ENCODE measurements around the gene CEP41. TPM values are rescaled to one million over a fixed set of nuclear protein-coding genes. Genes with fewer than 3 reads are reported as not detected.

The CEP41 gene
- total RNA-seq, 4 donors from 2014 or later, result 4.4 to 9.6 (median 5.3) TPM

DNA sequence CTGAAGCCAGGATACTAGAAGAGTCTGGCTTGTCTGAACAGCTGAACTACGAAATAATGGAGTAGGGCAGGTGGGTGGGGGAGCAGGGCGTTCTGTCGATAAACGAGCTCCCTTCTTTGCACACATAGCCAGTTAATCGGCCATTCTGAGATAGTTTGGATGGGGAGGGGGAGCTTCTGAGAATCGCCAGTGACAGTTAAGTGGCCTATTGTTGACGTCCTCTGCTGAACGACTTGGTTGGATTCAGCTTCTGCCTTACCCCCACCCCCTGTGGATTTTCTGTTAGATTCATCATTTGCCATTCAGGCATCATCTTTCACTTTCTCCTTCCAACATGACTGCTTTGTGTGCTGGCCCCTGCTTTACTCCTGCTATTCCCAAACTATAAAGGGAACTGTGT, 95.7 kb downstream of the CEP41 start:
- H3K4me3 ChIP-seq, result peak overlapping the region in 2 of 4 donors; percentile 5 to 8
- H3K4me1 ChIP-seq, result no peaks in the 10 kb centered on the region
- H3K36me3 ChIP-seq, result no peaks in the 10 kb centered on the region
- H3K27me3 ChIP-seq, result no peaks in the 10 kb centered on the region
- WGBS, 2 donors, result 37 to 41% methylated on average over 8 of the region's 8 CpGs
- H3K9me3 ChIP-seq, result no peaks in the 10 kb centered on the region
- no peak for DNase-seq (ENCODE audit: low spot score in 2 of 2)
- no peak overlapping the region for H3K27ac ChIP-seq
- TF ChIP-seq EP300 (IDR thresholded peaks at IDR 0.05) (no peak), POLR2A (IDR thresholded peaks at IDR 0.05) (no peak)
- TF ChIP-seq, protein P1, sequence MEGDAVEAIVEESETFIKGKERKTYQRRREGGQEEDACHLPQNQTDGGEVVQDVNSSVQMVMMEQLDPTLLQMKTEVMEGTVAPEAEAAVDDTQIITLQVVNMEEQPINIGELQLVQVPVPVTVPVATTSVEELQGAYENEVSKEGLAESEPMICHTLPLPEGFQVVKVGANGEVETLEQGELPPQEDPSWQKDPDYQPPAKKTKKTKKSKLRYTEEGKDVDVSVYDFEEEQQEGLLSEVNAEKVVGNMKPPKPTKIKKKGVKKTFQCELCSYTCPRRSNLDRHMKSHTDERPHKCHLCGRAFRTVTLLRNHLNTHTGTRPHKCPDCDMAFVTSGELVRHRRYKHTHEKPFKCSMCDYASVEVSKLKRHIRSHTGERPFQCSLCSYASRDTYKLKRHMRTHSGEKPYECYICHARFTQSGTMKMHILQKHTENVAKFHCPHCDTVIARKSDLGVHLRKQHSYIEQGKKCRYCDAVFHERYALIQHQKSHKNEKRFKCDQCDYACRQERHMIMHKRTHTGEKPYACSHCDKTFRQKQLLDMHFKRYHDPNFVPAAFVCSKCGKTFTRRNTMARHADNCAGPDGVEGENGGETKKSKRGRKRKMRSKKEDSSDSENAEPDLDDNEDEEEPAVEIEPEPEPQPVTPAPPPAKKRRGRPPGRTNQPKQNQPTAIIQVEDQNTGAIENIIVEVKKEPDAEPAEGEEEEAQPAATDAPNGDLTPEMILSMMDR (IDR thresholded peaks at IDR 0.05), result no peak

DNA sequence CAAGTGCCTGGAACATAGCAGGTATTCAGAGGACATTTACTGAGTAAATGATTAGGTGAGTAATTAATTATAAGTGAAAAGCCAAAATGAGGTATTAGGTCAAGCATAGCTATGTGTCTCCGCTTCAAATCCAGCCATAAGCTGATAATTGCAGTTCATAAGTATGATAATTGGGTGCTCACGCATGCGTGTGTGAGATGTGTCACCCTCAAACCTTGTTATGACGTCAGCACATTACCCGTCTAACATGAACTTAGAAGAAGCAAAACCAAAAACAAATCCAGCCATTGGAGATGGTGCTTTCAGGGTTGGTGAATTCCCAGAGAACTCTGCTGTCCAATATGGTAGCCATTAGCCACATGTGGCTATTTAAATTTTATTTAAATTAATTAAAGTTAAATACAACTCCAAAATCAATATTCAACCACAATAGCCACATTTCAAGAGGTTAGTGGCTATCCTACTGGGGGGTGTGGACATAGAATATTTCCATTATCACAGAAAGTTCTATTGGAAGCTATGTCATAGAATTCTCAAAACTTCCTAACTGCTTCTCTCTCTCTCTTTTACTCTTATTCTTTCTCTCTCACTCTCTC, 96.4 kb downstream of the CEP41 start, which contains the start of gene CPA5:
Gene CPA5, plus strand, starts transcription at position 546 of the 596 bp plus-strand sequence. CDS start 1,670 bp downstream, outside the sequence.
- WGBS, 2 donors, result 90 to 95% methylated on average over 5 of the region's 5 CpGs
- Histone ChIP-seq H3K36me3 (no peaks in the 10 kb centered on the region), H3K27ac (no peak within 1 kb of the TSS), H3K27me3 (no peaks in the 10 kb centered on the region), H3K4me3 (peak within 1 kb of the TSS in 2 of 4 donors; percentile 5 to 8), H3K9me3 (no peaks in the 10 kb centered on the region), H3K4me1 (no peaks in the 10 kb centered on the region)
- TF ChIP-seq EP300 (IDR thresholded peaks at IDR 0.05) (no peak), POLR2A (IDR thresholded peaks at IDR 0.05) (no peak)
- TF ChIP-seq, protein P1 (IDR thresholded peaks at IDR 0.05), result no peak
- DNase-seq (ENCODE audit: low spot score in 2 of 2), result no peak

Small RNAs within 50 kb of the gene (small RNA-seq; reads per million reads assigned to genes)
- gene RF02148 (not detected), gene RF02149 (not detected), gene RF02150 (not detected)

Other genes starting within 250 kb of the CEP41 start
- gene TMEM209, start 235.6 kb downstream of the CEP41 start, total RNA-seq, result 10 to 100 TPM in 2 of 4 donors, 1 to 10 TPM in 2; 9.6 to 17.3 (median 12.5) TPM
- not detected for gene SSMEM1, start 233.2 kb downstream of the CEP41 start, total RNA-seq
- 1 to 10 TPM in 2 of 4 donors, not detected in 2; 1.5 to 2.2 TPM for gene CPA2, start 174.2 kb downstream of the CEP41 start, total RNA-seq
- 1 to 10 TPM in 1 of 4 donors, not detected in 3; 5.4 TPM for gene CPA4, start 147.9 kb downstream of the CEP41 start, total RNA-seq
- not detected for gene CPA5, start 96.2 kb downstream of the CEP41 start, total RNA-seq
- 10 to 100 TPM in 1 of 4 donors, 1 to 10 TPM in 3; 2.9 to 37.8 (median 6.3) TPM for gene CPA1, start 60.5 kb downstream of the CEP41 start, total RNA-seq
- 100 to 1,000 TPM in 1 of 4 donors, 10 to 100 TPM in 3; 12.2 to 311 (median 62.5) TPM for gene MEST, start 51.1 kb upstream of the CEP41 start, total RNA-seq
- gene COPG2, start 227.7 kb upstream of the CEP41 start, total RNA-seq, result 10 to 100 TPM; 12.7 to 22.7 (median 20.2) TPM
- not detected for gene TSGA13, start 245.5 kb upstream of the CEP41 start, total RNA-seq